ENCODE results near the gene STARD10.

STARD10 gene

DNA sequence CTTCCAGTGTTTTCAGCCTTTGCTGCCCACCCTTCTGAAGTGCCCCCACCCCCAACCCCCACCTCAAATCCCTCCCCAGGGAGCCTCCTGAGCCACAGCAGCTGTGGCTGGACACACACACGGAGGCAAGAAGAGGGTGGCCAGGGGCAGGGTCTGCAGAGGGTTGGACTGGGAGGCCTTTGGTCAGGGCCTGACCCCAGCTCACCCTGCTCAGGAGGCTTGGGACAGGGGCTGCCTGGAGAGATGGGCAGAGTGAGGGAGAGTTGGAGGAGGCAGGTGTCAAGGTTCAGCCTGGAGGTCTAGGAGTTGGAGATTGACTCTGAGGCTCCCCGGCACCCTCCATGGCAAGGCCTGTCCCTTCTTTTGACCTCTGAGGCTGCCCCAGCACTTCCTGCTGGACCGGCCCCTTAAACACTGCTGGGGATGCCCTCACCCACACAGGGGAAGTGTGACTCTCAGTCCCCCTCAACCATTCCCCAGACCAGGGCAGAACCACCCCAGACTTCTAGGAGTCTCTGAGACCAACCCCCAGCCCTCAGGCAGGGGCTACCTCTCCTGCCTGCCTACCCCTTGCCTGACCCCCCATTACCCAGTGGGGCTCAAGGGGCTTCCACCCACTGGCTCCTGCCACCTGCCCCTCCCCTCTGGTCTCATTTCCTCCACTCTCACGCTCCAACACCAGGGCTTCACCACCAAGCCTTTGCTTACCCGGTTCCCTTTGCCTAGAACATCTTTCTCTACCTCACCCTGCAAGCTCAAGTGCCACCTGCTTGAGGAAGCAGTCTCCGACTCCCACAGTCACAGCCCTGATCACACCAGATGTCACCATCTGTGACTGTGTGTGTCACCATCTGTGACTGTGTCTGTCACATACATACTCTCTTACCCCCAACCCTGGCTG lies 50.3 kb downstream of the STARD10 start:
- no peak for DNase-seq

DNA sequence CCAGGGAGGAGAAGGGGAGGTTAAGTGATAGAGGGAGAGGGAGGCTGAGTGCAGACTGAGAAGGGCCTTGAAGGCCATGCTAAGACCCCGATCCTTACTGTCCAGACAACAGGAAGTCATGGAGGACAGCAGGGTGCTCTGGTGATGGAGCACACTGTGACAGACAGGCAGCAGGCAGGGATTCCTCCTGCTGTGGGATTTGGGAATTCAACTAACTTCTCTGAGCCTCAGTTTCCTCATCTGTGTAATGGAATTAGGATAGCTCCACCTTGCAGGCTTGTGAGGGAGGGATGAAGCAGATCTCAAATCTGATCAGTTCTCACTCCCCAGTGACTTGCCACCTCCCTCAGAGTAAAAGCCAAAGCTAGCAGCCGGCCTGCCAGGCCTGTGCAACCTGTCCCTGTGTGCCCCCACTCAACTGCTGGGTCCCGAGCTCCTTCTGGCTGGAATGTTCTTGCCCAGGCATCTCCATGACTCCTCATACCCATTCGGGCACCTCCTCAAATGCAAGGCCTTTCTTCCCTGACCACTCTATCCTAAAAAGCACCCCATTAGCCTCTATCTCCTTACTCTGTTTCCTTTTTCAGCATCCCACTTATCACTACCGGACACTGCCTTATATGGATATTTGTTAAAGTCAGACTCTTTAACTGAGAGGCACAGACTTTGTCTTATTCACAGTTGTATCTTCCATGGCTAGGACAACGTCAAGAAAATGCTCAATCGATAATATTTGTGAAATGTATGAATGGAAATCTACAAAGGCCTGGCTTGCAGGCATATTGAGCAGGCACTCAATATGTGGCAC lies 51.1 kb downstream of the STARD10 start:
- no peak for DNase-seq

DNA sequence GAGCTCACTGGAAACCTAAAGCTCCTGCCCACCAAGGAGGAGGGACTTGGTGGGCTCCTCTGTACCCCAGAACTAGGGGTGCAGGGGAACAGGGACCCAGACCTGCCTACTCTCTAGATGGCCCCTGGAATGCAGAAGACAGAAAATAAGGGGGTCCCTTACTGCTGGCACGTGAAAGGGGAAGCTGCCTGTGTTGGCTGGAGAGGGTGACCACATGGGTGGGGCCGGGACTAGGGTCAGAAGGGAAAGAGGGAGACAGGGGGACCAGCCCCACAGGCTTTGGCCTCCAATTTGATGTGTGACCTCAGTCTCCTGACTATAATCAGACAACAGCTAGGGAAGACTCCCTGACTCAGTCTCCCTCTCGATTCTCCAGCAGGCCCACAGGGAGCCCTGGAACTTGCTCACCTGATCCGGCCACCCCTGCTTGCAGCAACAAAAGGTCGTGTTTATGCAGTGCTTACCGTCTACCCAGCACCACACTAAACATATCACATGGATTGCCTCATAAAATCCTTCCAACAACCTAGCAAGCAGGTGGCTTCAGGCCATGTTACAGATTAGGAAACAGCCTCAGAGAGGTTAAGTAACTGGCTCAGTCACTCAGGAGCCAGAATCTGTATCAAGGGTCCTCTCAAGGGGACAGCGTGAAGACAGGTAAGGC lies 51.9 kb downstream of the STARD10 start:
- DNase-seq, result no peak

DNA sequence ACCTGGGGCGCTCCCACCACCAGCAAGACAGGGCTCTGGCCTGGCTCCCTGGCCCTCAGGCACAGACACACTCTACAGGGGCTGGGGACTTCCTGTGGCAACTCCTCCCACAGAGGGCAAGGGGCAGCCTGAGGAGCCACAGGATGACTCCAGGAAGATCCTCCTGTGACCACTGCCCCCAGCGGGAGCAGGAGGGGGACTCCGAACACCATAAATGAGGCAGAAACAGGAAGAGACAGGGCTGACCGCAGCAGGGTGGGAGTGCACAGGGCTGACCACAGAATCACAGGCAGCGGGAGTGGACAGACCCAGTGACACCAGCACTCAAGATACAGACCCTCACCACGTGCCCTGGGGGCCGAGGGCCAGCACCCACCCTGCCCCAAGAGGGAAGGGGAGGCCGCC lies 52.4 kb downstream of the STARD10 start:
- DNase-seq, result no peak

DNA sequence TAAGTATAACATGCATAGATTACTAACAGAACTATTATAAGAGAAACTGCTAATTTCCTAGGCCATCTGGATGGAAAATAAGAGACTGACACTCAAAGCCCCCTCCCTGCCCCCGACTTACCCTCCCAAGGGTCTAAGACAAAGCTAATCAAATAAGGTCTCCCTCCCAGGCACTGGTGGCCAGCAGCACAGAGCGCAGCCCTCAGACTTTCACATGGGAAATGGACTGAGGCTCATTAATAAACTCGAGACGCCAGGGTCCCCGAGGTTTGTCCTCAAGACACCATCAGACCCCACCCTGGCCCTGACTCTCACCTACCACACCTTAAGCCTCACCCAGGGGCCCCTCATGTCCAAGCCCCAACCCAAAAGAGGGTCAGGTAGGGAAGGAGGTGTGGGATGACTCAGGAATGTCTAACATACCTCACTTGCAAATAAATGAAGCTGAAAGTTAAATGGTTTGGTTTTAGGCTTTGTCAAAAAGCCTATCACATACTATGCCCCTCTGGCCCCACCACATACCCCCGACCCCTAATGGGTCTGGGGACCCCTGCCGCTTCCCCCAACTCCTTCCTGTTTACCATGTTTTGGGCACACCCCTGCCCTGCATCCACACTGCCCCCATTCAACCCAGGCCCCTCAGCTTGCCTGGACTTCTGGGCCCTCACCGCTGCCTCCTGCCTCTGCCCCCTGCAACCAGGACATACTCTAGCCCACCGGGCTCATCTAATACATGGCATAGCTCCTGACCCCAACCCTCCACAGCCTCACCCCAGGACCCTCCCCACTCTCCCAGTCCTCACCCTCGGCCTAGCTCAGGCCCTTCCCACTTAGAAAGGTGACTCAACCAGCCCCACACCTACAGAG lies 53.1 kb downstream of the STARD10 start:
- no peak for DNase-seq

DNA sequence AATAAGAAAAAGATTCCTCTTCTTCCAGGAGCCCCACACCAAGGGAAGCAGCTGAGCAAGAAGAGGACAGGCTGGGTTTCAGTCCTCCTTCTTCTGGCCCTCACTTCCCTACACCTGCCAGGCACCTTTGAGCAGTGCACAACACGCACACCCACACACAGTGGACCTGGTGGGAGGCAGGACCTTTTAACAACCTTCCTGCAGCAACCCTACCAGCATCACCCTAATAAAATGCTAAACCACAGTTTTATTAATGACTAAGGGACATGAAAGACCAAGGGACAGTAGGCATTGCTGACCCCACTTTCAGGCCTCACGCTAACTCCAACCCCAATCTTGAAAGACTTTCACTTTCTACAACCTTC lies 53.8 kb downstream of the STARD10 start:
- no peak for DNase-seq

DNA sequence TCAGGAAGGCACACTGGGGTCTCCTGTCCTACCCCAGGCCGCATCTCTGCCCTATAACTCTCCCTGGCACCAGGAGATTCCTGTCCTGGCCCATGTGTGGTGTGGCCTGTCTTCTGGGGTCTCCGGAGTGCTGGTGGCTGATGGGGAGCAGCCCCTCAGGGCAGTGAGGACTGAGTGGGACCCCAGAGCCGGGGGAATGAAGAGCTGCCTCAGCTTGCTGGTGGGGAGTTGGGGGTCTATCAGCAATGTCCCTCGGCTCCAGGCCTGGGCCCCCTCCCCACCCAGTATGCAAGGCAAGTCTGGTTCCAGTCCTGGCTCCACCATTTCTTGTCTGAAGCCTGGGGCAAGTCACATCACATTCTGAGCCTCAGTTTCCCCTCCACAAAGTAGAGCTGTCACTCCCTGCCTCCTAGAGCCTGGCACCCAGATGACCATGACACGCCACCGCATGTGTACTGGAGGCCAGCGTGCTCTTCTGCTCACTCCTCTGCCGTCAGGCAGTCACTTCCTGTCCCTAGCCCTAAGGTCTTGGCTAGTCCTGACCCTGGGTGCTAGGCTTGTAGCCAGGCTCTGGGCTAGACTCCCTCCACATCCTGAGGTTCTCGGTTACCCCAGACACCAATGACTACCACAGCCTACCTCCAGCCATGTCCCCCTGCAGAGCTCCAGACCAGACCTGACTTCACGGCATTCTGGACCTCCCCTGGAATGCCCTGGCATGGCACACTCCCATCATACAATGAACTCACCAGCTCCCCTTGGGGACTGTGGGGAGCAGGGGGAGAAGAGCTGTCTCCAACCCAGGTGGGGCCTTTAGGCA lies 54.4 kb downstream of the STARD10 start:
- DNase-seq, result no peak

DNA sequence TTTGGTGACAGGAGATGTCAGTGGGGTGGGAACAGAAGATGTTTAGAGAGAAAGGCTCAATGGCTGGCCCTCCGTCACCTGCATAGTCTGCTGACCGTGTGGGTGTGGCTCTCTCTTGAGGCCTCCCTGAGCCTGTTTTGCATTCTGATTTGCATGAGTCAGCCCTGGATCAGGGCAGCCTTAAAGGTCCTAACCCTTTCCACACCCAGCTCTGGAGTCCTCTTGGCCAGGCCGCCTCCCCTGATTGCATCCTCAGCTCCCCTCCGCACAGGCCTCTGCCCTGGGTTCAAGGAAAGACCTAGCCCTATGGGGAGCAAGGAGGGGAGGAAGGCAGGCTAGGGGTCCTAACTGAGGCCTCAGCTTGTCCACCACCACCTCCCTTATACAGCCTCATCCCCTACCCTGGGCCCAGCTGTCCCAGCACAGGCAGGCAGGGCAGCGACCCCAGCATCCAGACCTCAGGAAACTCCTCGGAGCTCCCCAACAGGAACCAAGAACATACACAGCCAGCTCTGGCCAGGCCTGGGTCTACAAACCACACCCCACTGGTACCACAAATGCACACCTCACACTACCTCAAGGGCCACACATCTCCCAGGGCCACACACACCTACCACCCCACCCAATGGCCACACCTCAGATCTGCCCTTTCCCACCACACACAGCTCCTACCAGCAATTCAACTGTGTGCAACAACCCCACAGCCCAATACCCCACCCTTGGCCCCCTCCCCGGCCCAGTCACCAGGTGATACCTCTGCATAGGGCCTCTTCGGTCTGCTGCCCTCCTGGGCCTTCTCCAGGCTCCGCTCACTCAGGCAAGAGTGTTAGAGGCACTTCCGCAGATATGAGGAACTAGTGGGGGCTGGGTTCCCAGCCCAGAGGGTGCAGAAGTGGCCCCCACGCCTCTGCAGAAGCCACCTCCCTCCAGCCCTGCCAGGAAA lies 55.4 kb downstream of the STARD10 start:
- no peak for DNase-seq

DNA sequence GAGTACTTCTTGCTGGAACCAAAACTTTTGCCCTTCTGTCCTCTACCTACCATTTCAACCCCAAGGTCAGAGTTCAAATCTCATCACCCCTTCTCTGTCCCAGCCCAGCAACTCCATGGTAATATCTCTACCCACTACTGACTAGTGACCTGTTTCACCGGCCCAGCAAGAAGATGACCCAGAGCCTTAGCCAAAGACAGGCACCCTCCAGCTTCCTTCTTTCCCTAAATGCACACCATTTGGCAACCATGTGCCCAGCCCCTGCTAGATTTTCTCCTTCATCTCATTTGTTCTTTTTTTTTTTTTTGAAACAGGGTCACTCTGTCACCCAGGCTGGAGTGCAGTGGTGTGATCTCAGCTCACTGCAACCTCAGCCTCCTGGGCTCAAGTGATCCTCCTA lies 56.5 kb downstream of the STARD10 start:
- DNase-seq, result no peak

DNA sequence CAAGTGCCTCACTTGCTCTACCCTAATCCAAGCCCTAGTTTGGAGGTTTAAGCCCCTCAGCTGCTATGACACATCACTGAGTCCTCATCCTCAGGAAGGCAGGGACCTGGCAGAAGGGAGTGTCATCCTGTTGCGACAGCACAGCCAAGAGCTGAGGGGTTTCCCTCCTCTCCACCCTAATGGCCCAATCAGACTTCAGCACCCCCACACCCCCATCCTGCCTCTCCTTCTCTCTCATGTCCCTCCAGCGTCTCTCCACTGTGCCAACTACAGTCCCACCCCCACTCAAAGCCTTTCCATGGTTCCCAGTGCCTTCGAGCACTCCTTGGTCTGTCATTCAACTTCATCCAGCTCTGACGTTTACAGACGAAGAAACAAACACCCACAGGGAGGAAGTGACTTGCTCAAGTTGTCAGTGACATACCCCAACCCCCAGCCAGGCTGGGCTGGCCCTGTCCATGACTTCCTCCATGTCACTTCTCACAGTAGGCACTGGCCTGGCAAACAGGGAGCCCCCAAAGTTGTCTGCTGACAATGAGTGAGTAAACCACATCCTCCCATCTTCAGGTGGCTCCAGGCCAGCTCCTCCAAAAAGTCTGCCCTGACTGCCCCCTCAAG lies 57.3 kb downstream of the STARD10 start:
- DNase-seq, result no peak

DNA sequence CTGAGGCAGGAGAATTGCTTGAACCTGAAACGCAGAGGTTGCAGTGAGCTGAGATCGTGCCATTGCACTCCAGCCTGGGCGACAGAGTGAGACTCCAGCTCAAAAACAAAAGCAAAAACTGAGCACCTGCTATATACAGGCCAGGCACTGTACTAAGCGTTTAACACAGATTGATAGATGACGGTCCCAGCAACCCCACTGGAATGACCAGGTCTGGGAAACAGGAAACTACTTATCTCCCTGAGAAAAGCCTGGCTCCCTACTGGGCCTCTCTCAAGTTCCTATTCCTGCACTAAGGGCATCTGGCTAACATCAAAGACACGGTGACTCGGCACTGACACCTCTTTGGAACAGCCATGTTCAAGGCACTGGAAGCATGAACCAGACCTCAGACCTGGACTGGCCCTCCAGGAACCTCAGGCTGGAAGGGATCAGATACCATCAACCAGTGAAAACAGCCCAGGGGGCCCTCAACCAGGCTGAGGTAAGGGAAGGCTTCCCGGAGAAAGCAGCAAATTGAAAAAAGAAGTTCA lies 58.3 kb downstream of the STARD10 start:
- DNase-seq, result no peak

DNA sequence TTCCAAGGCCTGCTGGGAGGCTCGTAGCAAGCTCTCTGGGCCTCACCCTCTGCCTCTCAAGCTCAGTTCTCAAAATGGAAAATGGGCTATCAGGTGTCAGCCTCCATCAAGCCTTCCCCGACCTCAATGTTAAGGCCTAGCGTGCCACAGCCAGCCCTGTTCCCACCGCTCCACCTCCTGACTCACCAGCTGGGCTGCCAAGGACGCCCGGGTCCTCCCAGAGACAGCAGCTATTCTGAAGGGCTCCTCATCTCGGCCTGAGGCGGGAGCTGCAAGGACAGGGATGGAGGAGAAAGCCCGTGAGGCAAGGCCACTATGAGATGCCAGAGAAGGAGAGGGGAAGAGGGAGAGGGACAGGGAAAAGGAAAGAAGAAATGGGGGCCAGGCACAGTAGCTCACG lies 61.5 kb downstream of the STARD10 start:
- DNase-seq, result no peak

DNA sequence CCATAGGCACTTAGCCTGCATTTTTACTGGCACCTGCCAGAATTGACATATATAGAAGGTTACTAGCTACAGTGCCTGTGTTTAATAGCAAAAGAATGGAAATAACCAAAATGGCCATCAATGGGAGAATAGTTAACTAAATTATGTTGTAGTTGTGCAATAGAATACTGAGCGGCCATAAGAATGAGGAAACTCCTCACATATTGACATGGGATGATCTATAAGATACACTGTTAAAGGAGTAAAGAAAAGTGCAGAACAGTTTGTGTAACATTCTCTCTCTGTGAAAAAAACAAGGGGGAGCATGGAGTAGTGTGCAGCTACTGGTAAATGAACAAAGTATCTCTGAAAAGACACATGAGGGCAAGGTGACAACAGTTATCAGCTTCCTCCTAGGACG lies 63.1 kb downstream of the STARD10 start:
- no peak for DNase-seq

DNA sequence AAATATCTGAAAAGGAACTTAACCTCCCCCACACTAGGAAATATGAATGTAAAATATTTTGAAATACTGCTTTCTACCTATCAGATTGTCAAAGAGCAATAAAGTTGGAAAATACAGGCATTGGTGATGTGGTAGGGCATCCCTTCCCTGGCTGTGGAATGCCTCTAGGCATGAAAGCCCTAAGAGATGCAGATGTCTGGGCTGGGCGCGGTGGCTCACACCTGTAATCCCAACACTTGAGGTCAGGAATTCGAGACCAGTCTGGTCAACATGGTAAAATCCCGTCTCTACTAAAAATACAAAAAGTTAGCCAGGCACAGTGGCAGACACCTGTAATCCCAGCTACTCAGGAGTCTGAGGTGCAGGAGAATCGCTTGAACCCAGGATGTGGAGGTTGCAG lies 63.6 kb downstream of the STARD10 start:
- no peak for DNase-seq

DNA sequence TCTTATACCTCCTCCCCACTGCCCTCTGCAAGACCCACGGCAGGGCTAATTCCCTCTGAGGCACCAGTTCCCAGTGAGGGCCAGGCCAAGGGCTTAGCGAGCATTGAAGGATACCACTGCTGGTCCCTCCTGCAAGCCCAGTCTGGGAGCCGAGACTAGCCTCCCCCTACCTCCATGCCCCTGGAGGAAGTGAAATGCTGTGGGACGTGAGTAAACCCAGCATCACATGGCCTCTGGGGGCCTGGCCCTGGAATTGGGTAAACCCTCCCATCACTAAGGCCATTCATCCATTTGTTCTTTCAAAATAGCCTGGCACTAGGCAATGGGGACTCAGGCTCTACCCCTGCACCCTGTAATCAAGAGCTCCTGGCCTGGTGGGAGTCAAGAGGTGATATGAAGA lies 66.3 kb downstream of the STARD10 start:
- DNase-seq, result no peak

DNA sequence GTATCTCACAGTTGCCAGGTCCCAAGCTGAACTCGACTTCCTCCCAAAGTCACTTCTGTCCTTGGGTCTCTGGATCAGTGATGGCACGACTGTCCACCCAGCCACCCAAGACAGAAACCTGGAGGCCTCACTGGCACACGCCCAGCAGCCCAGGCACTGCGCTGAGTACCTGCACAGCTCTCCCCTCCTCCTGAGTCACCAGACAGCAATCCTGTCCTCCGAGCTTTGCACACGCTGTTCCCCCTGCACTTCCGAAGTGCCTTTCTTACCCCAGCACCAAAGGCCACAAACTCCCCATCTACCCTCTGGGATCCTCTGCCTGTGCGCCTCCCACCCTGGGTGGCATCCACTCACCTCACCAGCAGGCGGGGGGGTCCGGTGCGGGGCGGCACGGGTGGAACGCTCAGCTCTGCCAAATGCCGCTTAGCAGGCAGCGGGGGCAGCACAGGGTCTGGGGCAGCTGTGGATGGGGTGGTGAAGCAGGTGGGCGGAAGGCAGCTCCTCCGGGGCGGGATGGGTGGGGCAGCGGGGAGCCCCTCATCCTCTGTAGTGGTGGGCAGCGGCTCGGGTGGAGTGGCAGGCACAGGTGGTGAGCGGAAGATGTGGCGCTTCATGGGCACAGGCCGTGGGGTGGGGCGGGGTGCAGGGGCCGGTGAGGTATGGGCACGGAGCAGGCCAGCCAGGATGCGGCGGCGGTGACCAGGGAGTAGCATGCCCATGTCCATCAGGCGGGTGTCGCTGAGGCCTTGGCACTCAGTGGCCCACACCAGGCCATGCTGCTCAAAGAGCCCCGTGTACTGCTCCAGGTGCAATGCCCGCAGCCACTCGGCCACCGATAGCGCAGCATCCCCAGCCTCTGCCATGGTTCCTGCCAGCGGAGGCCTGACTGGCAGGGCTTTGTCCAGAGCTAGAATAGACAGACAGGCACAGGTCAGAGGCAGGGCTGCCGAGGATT lies 67.3 kb downstream of the STARD10 start:
- no peak for DNase-seq

DNA sequence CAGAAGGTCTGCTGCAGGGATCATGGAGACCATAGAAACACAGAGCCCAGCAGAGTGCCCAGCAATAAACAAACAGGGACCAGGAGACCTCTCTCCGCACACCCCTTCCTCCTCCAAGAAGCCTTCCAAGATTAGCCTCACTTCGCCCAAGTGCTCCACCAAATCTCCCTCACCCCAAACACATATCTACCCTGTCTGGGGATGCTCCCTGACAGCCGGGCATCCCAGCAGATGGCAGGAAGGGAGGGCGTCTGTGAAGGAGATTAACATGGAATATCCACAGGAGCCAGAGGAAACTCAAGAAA lies 68.2 kb downstream of the STARD10 start:
- DNase-seq, result no peak

DNA sequence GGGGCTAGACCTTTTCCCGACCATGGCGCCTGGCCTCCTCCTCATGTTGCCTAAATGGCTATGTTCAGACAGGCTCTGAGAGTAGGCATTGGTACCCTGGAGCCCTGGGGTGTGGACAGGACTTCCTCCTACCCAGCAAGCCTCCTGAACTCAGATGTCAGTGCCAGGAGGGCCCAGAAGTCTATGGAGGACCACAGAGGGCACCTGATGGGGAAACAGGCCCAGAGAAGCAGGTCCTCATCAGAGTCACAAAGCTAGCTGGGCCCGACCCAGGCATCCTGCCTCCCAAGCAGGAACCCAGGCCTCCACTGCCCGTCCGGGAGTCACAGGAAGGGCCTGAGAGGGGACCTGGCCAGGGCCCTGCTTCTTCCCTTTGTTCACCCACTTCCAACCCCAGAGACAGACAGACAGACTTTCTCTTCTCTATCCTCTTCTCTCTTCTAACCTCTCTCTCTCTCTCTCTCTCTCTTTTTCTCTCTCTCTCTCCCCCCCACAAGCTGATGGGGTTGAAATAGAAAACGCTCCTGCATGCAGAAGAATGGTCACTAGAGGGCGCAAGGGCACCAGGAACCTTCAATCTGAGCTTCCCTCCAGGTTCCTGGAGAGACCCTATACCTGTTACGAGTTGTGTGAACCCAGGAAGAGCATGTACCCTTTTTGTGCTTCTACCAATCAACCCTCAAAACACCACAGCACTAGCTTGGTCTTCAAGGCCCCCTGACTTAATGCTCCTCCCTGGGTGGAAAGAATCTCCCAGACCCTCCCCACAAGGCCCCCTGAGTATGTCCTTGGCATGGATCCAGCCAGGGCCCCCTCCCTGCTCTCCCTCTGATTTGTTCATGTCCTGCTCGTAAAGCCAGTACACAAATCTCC lies 68.8 kb downstream of the STARD10 start:
- DNase-seq, result peak; percentile 66 to 78

Measured in NCI-H2081 (cell line).